ENCODE measurements around the gene SH3PXD2A.
"Not testable (repeated sequence)": the region's sequence is repeated elsewhere in the genome, so short reads cannot be mapped to it uniquely, and the experiment has no call there.

SH3PXD2A gene

DNA sequence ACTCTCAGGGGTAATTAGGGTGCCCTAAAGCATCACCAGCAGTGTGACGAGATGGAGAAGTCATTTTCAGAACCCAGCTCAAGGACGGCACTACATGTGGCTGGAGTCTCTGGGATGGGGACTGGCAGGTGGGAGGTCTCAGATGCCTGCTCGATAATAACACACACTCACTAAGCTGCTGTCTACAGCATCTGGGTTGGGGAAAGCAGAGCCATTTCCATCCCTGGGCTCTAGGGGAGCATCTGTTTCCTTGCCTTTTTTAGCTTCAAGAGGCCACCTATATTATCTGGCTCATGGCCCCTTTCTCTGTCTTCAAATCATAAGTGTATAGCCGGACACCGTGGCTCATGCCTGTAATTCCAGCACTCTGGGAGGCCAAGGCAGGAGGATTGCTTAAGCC is 79.6 kb downstream of the SH3PXD2A start:
- intact Hi-C loops (cut with DNase I; ENCODE audit: low total_unique reads) = no loop called here
- H3K9me3 ChIP-seq = no peaks in the 10 kb centered on the region
- DNase-seq = no peak

GRCh38 chr10:103772846-103773245 is 82.5 kb downstream of the SH3PXD2A start:
- H3K36me3 ChIP-seq; DNase-seq; intact Hi-C loops (cut with DNase I; ENCODE audit: low total_unique reads); H3K9me3 ChIP-seq; H3K27me3 ChIP-seq: not testable (repeated sequence)
- Histone ChIP-seq H3K4me1 (peaks cover 0 to 30% (median 14%) of the 10 kb centered on the region in 4 donors), H3K4me3 (peak overlapping the region; percentile 51 to 57), H3K27ac (peak overlapping the region; percentile 74 to 83)

More for the DNA sequence above, 79.6 kb downstream of the SH3PXD2A start:
- no peaks in the 10 kb centered on the region for H3K36me3 ChIP-seq
- H3K4me1 ChIP-seq = peaks cover 0 to 55% (median 30%) of the 10 kb centered on the region in 4 donors
- H3K27ac ChIP-seq = no peak overlapping the region
- no peaks in the 10 kb centered on the region for H3K27me3 ChIP-seq
- no peak for TF ChIP-seq CTCF (IDR thresholded peaks at IDR 0.05)
- no peak overlapping the region for H3K4me3 ChIP-seq

DNA sequence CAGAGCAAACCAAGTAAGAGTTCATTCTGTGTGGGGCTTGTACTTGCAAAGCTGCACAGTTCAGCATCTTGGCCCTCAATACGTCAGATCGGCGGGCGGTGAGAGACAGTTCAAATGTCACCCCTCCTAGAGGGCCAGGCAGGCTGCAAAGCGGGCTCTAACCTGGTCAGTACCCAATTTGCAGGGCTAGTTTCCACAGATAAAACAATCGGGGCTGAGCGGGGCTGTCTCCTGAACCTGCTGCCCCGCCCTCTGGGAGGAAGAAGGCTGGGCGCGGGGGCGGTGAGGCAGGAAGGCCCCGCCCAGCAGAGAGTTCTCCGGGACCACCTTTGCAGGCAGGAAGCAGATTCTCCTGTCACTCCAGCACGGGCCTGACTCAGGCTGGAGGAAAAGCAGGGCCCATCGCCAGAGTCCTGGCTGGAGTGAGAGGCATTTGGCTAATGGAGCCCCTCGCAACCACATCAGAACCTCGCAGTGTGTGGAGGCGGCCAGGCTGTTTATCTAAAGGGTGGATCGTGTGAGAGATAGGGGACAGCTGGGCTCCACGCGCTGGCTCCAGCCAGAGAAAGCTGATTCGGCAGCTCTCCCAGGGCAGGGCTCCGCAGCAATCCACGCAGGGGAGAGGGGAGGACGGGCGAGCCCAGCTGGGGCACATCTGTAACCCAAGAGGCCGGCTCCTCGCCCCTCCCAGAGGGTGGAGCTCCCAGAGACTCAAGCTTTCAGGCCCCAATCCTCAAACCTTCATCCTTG is 83.1 kb downstream of the SH3PXD2A start:
- Histone ChIP-seq H3K36me3 (no peaks in the 10 kb centered on the region), H3K4me1 (peaks cover 0 to 24% (median 8%) of the 10 kb centered on the region in 4 donors), H3K9me3 (no peaks in the 10 kb centered on the region), H3K4me3 (peak overlapping the region; percentile 51 to 57), H3K27me3 (no peaks in the 10 kb centered on the region), H3K27ac (peak overlapping the region; percentile 74 to 83)
- intact Hi-C loops (cut with DNase I; ENCODE audit: low total_unique reads) = no loop called here
- TF ChIP-seq CTCF (IDR thresholded peaks at IDR 0.05) = no peak
- DNase-seq = peak; percentile 73 to 89

- intact Hi-C loops (cut with DNase I; ENCODE audit: low total_unique reads) = no loop called here
- H3K4me3 ChIP-seq = no peak overlapping the region
Observed at GRCh38 chr10:103770139-103770538, 85.2 kb downstream of the SH3PXD2A start.

DNA sequence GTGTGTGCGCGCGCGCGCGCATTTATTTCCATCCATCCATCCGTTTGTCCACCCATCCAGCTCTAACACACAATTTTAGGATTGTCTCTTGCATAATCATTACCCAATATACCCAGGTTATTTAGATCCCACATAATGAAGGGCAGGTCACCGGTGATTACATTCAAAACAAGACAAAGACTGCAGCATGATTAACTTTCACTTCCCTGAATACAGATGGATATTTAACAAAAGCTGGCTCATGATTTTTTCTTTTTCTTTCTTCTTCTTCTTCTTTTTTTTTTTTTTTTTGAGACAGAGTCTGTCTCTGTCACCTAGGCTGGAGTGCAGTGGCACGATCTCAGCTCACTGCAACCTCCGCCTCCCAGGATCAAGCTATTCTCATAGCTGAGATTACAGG is 86.2 kb downstream of the SH3PXD2A start:
- H3K9me3 ChIP-seq = no peaks in the 10 kb centered on the region
- H3K4me3 ChIP-seq = no peak overlapping the region
- no peak for DNase-seq
- peaks cover 0 to 23% (median 11%) of the 10 kb centered on the region in 4 donors for H3K4me1 ChIP-seq
- no peak overlapping the region for H3K27ac ChIP-seq
- H3K36me3 ChIP-seq = no peaks in the 10 kb centered on the region
- H3K27me3 ChIP-seq = no peaks in the 10 kb centered on the region
- intact Hi-C loops (cut with DNase I; ENCODE audit: low total_unique reads) = no loop called here
- no peak for TF ChIP-seq CTCF (IDR thresholded peaks at IDR 0.05)

More at GRCh38 chr10:103770139-103770538, 85.2 kb downstream of the SH3PXD2A start:
- TF ChIP-seq CTCF (IDR thresholded peaks at IDR 0.05) = no peak
- no peaks in the 10 kb centered on the region for H3K36me3 ChIP-seq
- no peaks in the 10 kb centered on the region for H3K27me3 ChIP-seq
- H3K27ac ChIP-seq = no peak overlapping the region
- H3K4me1 ChIP-seq = peaks cover 0 to 22% (median 10%) of the 10 kb centered on the region in 4 donors
- no peak for DNase-seq
- H3K9me3 ChIP-seq = no peaks in the 10 kb centered on the region

DNA sequence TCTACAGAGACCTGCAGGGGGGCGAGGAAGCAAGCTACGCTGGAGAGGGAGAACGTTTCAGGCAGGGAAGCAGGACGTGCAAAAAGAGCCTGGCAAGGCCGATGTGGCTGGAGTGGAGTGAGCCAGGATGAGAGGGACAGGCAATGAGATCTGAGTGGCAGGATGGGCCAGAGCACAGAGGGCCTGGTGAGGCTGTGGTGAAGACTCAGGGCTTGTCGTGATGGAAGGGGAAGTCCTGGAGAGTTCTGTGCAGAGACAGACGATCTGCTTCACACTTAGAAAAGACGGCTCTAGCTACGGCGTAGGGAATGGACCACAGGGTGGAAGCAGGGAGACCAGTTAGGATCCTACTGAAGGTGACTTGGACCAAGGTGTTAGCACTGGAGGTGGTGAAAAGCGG is 87.0 kb downstream of the SH3PXD2A start:
- Histone ChIP-seq H3K36me3 (no peaks in the 10 kb centered on the region), H3K4me1 (peaks cover 0 to 30% (median 15%) of the 10 kb centered on the region in 4 donors), H3K9me3 (no peaks in the 10 kb centered on the region), H3K27ac (no peak overlapping the region), H3K4me3 (no peak overlapping the region), H3K27me3 (no peaks in the 10 kb centered on the region)
- no peak for DNase-seq
- intact Hi-C loops (cut with DNase I; ENCODE audit: low total_unique reads) = no loop called here
- TF ChIP-seq CTCF (IDR thresholded peaks at IDR 0.05) = no peak

Measured in tibial artery (tissue), 4 donors.